ENCODE results near the gene HABP2. TPM values are rescaled to one million over a fixed set of nuclear protein-coding genes. Genes with fewer than 3 reads are reported as not detected.

HABP2 gene
- total and polyA plus RNA-seq, 2 of the 4 experiments (the other 2 are of a cell fraction): not detected

- H3K79me1 ChIP-seq (ENCODE audit: low read depth in 1 of 2, low read length in 2 of 2): no peaks in the 10 kb centered on the region
- BruUV-seq (replicated peaks): no TSS peak
- H2AK9ac ChIP-seq (replicated peaks; ENCODE audit: low read depth, low read length, poor library complexity): no peak overlapping the region
- no peak for DNase-seq
- no peaks in the 10 kb centered on the region for H3K4me1 ChIP-seq (ENCODE audit: control insufficient read depth, insufficient read depth, low read length)
- no peak overlapping the region for H3K4ac ChIP-seq (ENCODE audit: low read depth, low read length)
- no peak overlapping the region for H2BK5ac ChIP-seq (ENCODE audit: low read depth, low read length, poor library complexity, severe bottlenecking)
- H2BK20ac ChIP-seq (ENCODE audit: low read depth, low read length): no peak overlapping the region
- TF ChIP-seq MAZ (IDR thresholded peaks at IDR 0.05; ENCODE audit: borderline replicate concordance, low read depth, low read length) (no peak), MXI1 (IDR thresholded peaks at IDR 0.05; ENCODE audit: borderline replicate concordance, low read depth, low read length) (no peak), FOS (IDR thresholded peaks at IDR 0.05; ENCODE audit: low read depth, low read length) (no peak), MAFK (IDR thresholded peaks at IDR 0.05; ENCODE audit: low read depth, low read length) (no peak), CEBPB (IDR thresholded peaks at IDR 0.05; ENCODE audit: low read depth, low read length) (no peak), POLR2A (IDR thresholded peaks at IDR 0.05; ENCODE audit: low read depth, low read length) (no peak), BHLHE40 (IDR thresholded peaks at IDR 0.05; ENCODE audit: low read depth, low read length) (no peak), CHD1 (IDR thresholded peaks at IDR 0.05; ENCODE audit: low read depth, low read length) (no peak), NFE2L2 (IDR thresholded peaks at IDR 0.05; ENCODE audit: low read depth, low read length) (no peak), SMC3 (IDR thresholded peaks at IDR 0.05; ENCODE audit: low read depth, low read length) (no peak)
- TF ChIP-seq, protein P1, sequence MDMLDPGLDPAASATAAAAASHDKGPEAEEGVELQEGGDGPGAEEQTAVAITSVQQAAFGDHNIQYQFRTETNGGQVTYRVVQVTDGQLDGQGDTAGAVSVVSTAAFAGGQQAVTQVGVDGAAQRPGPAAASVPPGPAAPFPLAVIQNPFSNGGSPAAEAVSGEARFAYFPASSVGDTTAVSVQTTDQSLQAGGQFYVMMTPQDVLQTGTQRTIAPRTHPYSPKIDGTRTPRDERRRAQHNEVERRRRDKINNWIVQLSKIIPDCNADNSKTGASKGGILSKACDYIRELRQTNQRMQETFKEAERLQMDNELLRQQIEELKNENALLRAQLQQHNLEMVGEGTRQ (IDR thresholded peaks at IDR 0.05; ENCODE audit: low read depth, low read length): no peak
- TF ChIP-seq, protein P2, sequence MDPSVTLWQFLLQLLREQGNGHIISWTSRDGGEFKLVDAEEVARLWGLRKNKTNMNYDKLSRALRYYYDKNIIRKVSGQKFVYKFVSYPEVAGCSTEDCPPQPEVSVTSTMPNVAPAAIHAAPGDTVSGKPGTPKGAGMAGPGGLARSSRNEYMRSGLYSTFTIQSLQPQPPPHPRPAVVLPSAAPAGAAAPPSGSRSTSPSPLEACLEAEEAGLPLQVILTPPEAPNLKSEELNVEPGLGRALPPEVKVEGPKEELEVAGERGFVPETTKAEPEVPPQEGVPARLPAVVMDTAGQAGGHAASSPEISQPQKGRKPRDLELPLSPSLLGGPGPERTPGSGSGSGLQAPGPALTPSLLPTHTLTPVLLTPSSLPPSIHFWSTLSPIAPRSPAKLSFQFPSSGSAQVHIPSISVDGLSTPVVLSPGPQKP (IDR thresholded peaks at IDR 0.05; ENCODE audit: borderline replicate concordance, low read depth, low read length): no peak
- TF ChIP-seq, protein P3, sequence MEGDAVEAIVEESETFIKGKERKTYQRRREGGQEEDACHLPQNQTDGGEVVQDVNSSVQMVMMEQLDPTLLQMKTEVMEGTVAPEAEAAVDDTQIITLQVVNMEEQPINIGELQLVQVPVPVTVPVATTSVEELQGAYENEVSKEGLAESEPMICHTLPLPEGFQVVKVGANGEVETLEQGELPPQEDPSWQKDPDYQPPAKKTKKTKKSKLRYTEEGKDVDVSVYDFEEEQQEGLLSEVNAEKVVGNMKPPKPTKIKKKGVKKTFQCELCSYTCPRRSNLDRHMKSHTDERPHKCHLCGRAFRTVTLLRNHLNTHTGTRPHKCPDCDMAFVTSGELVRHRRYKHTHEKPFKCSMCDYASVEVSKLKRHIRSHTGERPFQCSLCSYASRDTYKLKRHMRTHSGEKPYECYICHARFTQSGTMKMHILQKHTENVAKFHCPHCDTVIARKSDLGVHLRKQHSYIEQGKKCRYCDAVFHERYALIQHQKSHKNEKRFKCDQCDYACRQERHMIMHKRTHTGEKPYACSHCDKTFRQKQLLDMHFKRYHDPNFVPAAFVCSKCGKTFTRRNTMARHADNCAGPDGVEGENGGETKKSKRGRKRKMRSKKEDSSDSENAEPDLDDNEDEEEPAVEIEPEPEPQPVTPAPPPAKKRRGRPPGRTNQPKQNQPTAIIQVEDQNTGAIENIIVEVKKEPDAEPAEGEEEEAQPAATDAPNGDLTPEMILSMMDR (conservative IDR thresholded peaks at IDR 0.05; ENCODE audit: low read depth, low read length): no peak
- H3K36me3 ChIP-seq (ENCODE audit: control insufficient read depth, insufficient read depth, low read length): no peaks in the 10 kb centered on the region
- H4K91ac ChIP-seq (ENCODE audit: insufficient read depth, low read depth, low read length): no peak overlapping the region
- H3K9ac ChIP-seq (ENCODE audit: low read depth, low read length): no peak overlapping the region
- dilution Hi-C loops (cut with HindIII; ENCODE audit: low sequenced_read_pairs, unreplicated experiment) (no loop called here), in situ Hi-C loops (cut with MboI; ENCODE audit: low sequenced_read_pairs) (no loop called here), intact Hi-C loops (cut with micrococcal nuclease) (no loop called here)
- H4K5ac ChIP-seq (ENCODE audit: low read depth, low read length): no peak overlapping the region
- H3K9me1 ChIP-seq (ENCODE audit: insufficient read depth, low read length): no peaks in the 10 kb centered on the region; the same call in 1 of the 2 replicates
- no peak overlapping the region for H3K18ac ChIP-seq (ENCODE audit: low read depth, low read length)
- no peak overlapping the region for H3K27ac ChIP-seq (ENCODE audit: insufficient read depth, low read length)
- H4K8ac ChIP-seq (ENCODE audit: low read depth in 2 of 2, low read length in 2 of 2): no peak overlapping the region
- H4K20me1 ChIP-seq (ENCODE audit: insufficient read depth, low read length): no peaks in the 10 kb centered on the region
- H2BK15ac ChIP-seq (ENCODE audit: low read depth, low read length): no peak overlapping the region
- no peak overlapping the region for H3K4me3 ChIP-seq (ENCODE audit: insufficient read depth, low read depth, low read length)
- no peaks in the 10 kb centered on the region for H3K9me3 ChIP-seq (ENCODE audit: control insufficient read depth, insufficient read depth, low read length)
- no peak overlapping the region for H3K23ac ChIP-seq (ENCODE audit: low read depth, low read length)
- CTCF ChIA-PET: no interaction called here
- peaks cover 12% of the 10 kb centered on the region for H3K27me3 ChIP-seq (ENCODE audit: control insufficient read depth, insufficient read depth, low read length)
- no peak overlapping the region for H2AFZ ChIP-seq (replicated peaks; ENCODE audit: low read length, poor library complexity)
- POLR2A ChIA-PET (ENCODE audit: unreplicated experiment): no interaction called here
- 53% methylated on average over 6 of the region's 9 CpGs; no CpG with 5 or more reads in 1 of the 2 experiments for WGBS, 2 experiments (ENCODE audit: extremely low coverage in 2 of 2, insufficient read length in 1 of 2)
- H2AK5ac ChIP-seq (ENCODE audit: low read depth, low read length): no peak overlapping the region
- no peak overlapping the region for H3K56ac ChIP-seq (ENCODE audit: extremely low read depth, insufficient read depth, low read length)
- H3K4me2 ChIP-seq (ENCODE audit: low read depth, low read length): no peak overlapping the region
- ATAC-seq (ENCODE audit: low read depth): no peak
- H2BK120ac ChIP-seq (ENCODE audit: low read depth, low read length): no peak overlapping the region
- no peak overlapping the region for H3K14ac ChIP-seq (replicated peaks; ENCODE audit: low read depth, low read length)
Observed at GRCh38 chr10:113620936-113621335, 68.1 kb downstream of the HABP2 start.

Data from IMR-90 (cell line).